Kidney epithelial cell (primary cell): Measurements from ENCODE around the gene DMRTC2. TPM values are rescaled to one million over a fixed set of nuclear protein-coding genes. Genes with fewer than 3 reads are reported as not detected.

ENCODE experiments used
- DNase-seq: peaks from one replicate; pipeline ENCODE4 v3.0.0-alpha.2; 2010; ENCODE audit warnings: low read depth
- H3K27me3 ChIP-seq: 2 replicates; pipeline ENCODE4 v1.6.0; 2011; ENCODE audit warnings: low read length; ENCODE audit not compliant: control insufficient read depth, insufficient read depth
- H3K36me3 ChIP-seq: 2 replicates; pipeline ENCODE4 v1.5.1; 2011; ENCODE audit warnings: low read length; ENCODE audit not compliant: control insufficient read depth, insufficient read depth
- H3K4me3 ChIP-seq: 2 replicates; pipeline ENCODE4 v1.5.1; 2011; ENCODE audit warnings: low read depth, mild to moderate bottlenecking, control low read depth, low read length
- total RNA-seq: library from RNA; depleted of rRNA; stranded (reverse); fragments of >200 nt; gene quantifications from 2 replicates; pipeline ENCODE4 v1.2.3, GENCODE V29; 2015
- TF ChIP-seq, protein P1 (sequence below): IDR thresholded peaks from 2 replicates; pipeline ENCODE4 v1.5.1; 2011; ENCODE audit warnings: mild to moderate bottlenecking, moderate library complexity, low read length, control low read depth, inconsistent platforms; ENCODE audit not compliant: insufficient read depth, poor library complexity, severe bottlenecking

DMRTC2 gene
- total RNA-seq, 1 donor from 2014 or later = not detected

DNA sequence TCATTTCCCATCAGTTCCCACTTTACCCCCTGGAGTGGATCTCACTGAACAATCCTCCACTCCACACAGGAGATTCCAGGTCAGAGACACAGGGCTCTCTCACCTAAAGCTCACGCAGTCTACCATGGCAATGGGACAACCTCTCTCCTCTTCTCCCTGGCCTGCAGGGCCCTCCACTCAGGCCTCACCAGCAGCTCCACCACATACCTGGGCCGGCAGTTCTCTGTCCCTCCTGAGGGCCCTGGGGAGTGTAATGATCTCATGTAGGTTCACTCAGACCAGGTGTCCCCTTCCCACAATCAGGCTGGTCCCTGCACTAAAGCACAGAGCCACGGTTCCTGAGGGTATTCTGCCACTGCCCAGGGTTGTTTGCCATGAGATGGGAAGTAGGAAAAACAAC is 32.9 kb upstream of the DMRTC2 start:
- TF ChIP-seq, protein P1, sequence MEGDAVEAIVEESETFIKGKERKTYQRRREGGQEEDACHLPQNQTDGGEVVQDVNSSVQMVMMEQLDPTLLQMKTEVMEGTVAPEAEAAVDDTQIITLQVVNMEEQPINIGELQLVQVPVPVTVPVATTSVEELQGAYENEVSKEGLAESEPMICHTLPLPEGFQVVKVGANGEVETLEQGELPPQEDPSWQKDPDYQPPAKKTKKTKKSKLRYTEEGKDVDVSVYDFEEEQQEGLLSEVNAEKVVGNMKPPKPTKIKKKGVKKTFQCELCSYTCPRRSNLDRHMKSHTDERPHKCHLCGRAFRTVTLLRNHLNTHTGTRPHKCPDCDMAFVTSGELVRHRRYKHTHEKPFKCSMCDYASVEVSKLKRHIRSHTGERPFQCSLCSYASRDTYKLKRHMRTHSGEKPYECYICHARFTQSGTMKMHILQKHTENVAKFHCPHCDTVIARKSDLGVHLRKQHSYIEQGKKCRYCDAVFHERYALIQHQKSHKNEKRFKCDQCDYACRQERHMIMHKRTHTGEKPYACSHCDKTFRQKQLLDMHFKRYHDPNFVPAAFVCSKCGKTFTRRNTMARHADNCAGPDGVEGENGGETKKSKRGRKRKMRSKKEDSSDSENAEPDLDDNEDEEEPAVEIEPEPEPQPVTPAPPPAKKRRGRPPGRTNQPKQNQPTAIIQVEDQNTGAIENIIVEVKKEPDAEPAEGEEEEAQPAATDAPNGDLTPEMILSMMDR = no peak
- no peaks in the 10 kb centered on the region for H3K27me3 ChIP-seq
- DNase-seq = no peak
- H3K4me3 ChIP-seq = no peak overlapping the region
- no peaks in the 10 kb centered on the region for H3K36me3 ChIP-seq

DNA sequence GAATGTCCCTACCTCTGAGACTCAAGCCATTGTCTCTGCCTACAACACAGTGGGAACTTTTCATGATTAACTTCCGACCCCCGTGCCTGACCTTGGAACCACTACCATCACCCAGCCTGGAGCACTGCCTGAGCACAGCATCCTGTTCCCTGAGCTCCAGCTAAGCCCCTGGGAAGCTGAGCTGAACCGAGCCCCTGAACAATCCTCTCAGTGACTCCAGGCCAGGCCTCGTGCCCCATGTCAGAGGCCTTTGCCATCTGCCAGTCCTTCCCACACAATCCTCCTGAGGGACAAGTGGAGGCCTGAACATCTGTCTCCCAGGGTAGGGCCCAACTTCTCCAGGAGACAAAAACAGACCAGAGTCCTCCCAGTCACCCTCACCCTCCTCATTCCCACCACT is 30.9 kb upstream of the DMRTC2 start:
- Histone ChIP-seq H3K4me3 (no peak overlapping the region), H3K27me3 (no peaks in the 10 kb centered on the region), H3K36me3 (no peaks in the 10 kb centered on the region)
- TF ChIP-seq, protein P1 = no peak
- no peak for DNase-seq

DNA sequence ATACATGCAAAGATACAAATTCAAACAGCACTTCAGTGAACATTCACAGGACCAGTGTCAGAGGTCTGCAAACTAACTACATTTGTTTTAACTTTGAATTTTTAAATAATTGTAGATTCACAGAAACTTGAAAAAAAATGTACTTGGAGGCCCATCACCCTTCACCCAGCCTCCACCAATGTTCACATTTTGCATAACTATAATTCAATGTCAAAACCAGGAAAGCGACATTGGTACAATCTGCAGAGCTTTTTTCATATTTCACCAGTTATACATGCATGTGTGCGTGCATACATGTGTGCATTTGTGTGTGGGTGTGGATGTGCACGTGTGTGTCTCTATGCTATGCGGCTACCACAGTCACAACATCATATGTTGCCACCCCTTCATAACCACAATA is 29.5 kb upstream of the DMRTC2 start:
- Histone ChIP-seq H3K27me3 (no peaks in the 10 kb centered on the region), H3K4me3 (no peak overlapping the region), H3K36me3 (no peaks in the 10 kb centered on the region)
- TF ChIP-seq, protein P1 = no peak
- DNase-seq = no peak

DNA sequence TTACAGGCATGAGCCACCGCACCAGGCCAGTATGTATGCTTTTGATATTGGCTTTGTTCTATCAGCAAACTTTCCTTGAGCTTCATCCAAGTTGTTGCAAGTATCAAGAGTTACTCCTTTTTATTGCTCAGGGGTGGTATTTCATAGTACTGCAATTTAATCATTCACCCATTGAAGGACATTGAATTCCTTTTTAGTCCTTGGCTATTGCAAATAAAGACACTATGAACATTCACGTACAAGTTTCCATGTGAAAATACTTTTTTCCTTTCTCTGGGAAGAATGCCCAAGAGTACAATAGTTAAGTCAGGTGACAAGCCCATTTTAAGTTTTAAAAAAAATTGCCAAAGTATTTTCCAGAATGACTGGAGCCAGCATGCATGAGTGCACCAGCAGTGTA is 28.1 kb upstream of the DMRTC2 start:
- no peak for DNase-seq
- TF ChIP-seq, protein P1 = no peak

DNA sequence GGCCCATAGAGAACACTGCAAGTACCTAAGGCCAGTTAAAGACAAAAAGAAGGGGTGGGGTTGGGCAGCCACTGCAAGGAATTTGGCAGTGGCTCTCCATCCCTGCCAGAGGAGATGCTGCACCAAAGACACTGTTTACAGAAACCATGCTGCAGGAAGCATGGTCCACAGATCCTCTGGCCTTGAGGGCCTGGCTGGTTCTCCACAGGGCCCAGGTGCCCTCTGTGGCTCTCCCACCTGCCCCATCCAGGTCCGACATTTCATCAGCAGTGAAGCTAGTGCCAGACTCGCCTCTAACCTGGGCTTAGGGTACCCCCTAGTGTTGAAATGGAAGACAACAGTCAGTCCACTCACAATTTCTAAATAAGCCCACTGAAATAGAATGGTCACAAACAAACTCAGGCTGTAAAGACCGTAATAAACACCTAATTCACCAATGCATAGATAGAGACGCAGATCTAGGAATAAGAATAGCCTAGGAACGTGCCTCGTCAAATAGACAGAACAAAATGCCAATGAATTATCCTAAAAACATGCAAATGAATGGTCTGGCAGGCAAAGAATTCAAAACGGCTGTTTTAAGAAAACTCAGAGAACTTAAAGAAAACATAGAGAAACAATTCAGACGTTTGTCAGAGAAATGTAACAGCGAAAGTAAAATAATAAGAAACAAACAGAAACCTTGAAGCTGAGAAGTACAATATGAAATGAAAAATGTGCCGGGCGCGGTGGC is 23.7 kb upstream of the DMRTC2 start:
- Histone ChIP-seq H3K27me3 (no peaks in the 10 kb centered on the region), H3K36me3 (no peaks in the 10 kb centered on the region), H3K4me3 (no peak overlapping the region)
- TF ChIP-seq, protein P1 = peak; percentile 53
- no peak for DNase-seq

More for the DNA sequence above, 28.1 kb upstream of the DMRTC2 start:
- Histone ChIP-seq H3K27me3 (no peaks in the 10 kb centered on the region), H3K4me3 (no peak overlapping the region), H3K36me3 (no peaks in the 10 kb centered on the region)

DNA sequence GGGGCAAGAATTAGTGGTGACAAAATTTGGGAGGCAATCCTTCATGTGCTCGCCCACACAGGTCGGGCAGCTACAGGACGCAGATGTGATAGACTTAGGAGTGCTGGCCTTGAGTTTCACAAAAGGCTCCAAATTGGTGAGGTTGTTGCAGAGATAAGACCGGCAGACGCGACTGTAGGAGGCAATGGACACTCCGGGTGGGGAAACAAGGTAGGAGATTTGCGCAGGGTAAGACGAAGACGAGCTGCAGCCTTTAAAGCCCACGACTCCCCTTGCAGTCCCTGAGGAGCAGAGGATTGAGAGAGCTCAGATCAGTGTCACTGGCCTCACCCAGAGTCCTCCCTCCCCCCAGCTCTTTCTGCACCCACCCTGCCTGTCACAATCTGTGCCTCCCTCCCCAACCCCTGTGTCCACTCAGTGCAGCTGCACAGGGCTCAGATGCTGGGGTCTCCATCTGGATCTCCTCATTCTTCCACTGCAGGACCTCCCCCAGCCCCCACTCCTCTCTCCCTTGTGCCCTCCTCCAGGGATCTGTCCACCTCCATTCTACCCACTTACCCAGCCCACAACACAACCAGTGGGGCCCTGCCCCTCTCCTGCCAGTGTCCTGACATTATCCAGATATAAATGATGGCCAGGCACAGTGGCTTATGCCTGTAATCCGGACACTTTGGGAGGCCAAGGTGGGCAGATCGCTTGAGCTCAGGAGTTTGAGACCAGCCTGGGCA is 6.7 kb upstream of the DMRTC2 start:
- Histone ChIP-seq H3K27me3 (peaks cover 15% of the 10 kb centered on the region), H3K4me3 (no peak overlapping the region), H3K36me3 (no peaks in the 10 kb centered on the region)
- TF ChIP-seq, protein P1 = no peak
- no peak for DNase-seq
